Activated T-helper 1 cell treated with anti-CD3 and anti-CD28 coated beads, Interleukin-12 subunit alpha, Interleukin-12 subunit beta, Interleukin-2, Interleukin-4 antibody, amounts not matched to agents 30 ng/mL and 10 ng/mL and 1 ng/mL, durations not matched to agents 14 hours and 24 hours and 36 hours (primary cell): ENCODE data around the gene TMA16. TPM values are rescaled to one million over a fixed set of nuclear protein-coding genes. Genes with fewer than 3 reads are reported as not detected.

Source experiments
- DNase-seq: peaks from one replicate; pipeline ENCODE4 v3.0.0; 2021; ENCODE audit warnings: low spot score
- H3K27ac Mint-ChIP-seq: one replicate; pipeline ENCODE4 v1.8.0; 2021; ENCODE audit warnings: mild to moderate bottlenecking, mixed read lengths
- H3K27me3 Mint-ChIP-seq: one replicate; pipeline ENCODE4 v1.8.0; 2022; ENCODE audit warnings: mild to moderate bottlenecking, moderate library complexity, mixed read lengths; ENCODE audit not compliant: insufficient read depth
- H3K36me3 Mint-ChIP-seq: one replicate; pipeline ENCODE4 v1.8.0; 2021; ENCODE audit warnings: low read depth, mixed read lengths
- H3K4me1 Mint-ChIP-seq: one replicate; pipeline ENCODE4 v1.8.0; 2021; ENCODE audit warnings: low read depth, mixed read lengths
- H3K4me3 Mint-ChIP-seq: one replicate; pipeline ENCODE4 v1.8.0; 2021; ENCODE audit warnings: mild to moderate bottlenecking, moderate library complexity, mixed read lengths
- H3K9me3 Mint-ChIP-seq: one replicate; pipeline ENCODE4 v1.8.0; 2021; ENCODE audit warnings: mixed read lengths
- intact Hi-C: fragments of 100-400 bp; cut with micrococcal nuclease; formaldehyde crosslinking; loops from one replicate; pipeline ENCODE4 v1.15.1; 2024
- total RNA-seq: library from RNA; stranded (reverse); gene quantifications from 2 replicates; pipeline ENCODE4 v1.2.3, GENCODE V29; 2022

TMA16 gene
- total RNA-seq, 1 donor from 2014 or later = 76.3 TPM

GRCh38 chr4:163484906-163485305, 9.6 kb upstream of the TMA16 start:
- Mint-ChIP-seq H3K9me3 (no peaks in the 10 kb centered on the region), H3K4me3 (no peak overlapping the region), H3K36me3 (no peaks in the 10 kb centered on the region), H3K27ac (no peak overlapping the region), H3K27me3 (peaks cover 14% of the 10 kb centered on the region), H3K4me1 (peaks cover 9% of the 10 kb centered on the region)
- peak; percentile 25 for DNase-seq
- intact Hi-C loops = loop anchor here (1.0 to 5.0 kb wide), 5 partner anchors 10 to 272 kb away; no protein-coding TSS in a partner anchor

- Mint-ChIP-seq H3K4me1 (peaks cover 9% of the 10 kb centered on the region), H3K27me3 (peaks cover 15% of the 10 kb centered on the region), H3K4me3 (no peak overlapping the region), H3K9me3 (no peaks in the 10 kb centered on the region), H3K27ac (no peak overlapping the region), H3K36me3 (no peaks in the 10 kb centered on the region)
- no peak for DNase-seq
- intact Hi-C loops = no loop called here
Measured at GRCh38 chr4:163485589-163485988, 8.9 kb upstream of the TMA16 start.

- Mint-ChIP-seq H3K36me3 (no peaks in the 10 kb centered on the region), H3K27me3 (peaks cover 11% of the 10 kb centered on the region), H3K4me1 (peaks cover 9% of the 10 kb centered on the region), H3K27ac (no peak overlapping the region), H3K4me3 (no peak overlapping the region), H3K9me3 (no peaks in the 10 kb centered on the region)
- no peak for DNase-seq
- intact Hi-C loops = no loop called here
Measured at GRCh38 chr4:163486321-163486720, 8.2 kb upstream of the TMA16 start.

GRCh38 chr4:163489929-163490328, 4.6 kb upstream of the TMA16 start:
- DNase-seq = no peak
- Mint-ChIP-seq H3K9me3 (no peaks in the 10 kb centered on the region), H3K27me3 (peaks cover 13% of the 10 kb centered on the region), H3K36me3 (no peaks in the 10 kb centered on the region), H3K27ac (no peak overlapping the region), H3K4me3 (no peak overlapping the region), H3K4me1 (peaks cover 9% of the 10 kb centered on the region)
- intact Hi-C loops = loop anchor here (5.0 to 10.0 kb wide), 2 partner anchors 378 to 1845 kb away; no protein-coding TSS in a partner anchor

- peaks cover 8% of the 10 kb centered on the region for H3K36me3 Mint-ChIP-seq
- intact Hi-C loops = loop anchor here (5.0 to 10.0 kb wide), 2 partner anchors 381 to 1842 kb away; no protein-coding TSS in a partner anchor
- H3K4me1 Mint-ChIP-seq = peaks cover 28% of the 10 kb centered on the region
- peak overlapping the region; percentile 89 for H3K4me3 Mint-ChIP-seq
- no peak for DNase-seq
- H3K9me3 Mint-ChIP-seq = no peaks in the 10 kb centered on the region
- H3K27me3 Mint-ChIP-seq = peaks cover 8% of the 10 kb centered on the region
- no peak overlapping the region for H3K27ac Mint-ChIP-seq
Measured at GRCh38 chr4:163492951-163493504, 1.5 kb upstream of the TMA16 start.

GRCh38 chr4:163493643-163494359, 689 bp upstream of the TMA16 start:
- Mint-ChIP-seq H3K27ac (peak overlapping the region; percentile 98), H3K9me3 (no peaks in the 10 kb centered on the region), H3K27me3 (peaks cover 3% of the 10 kb centered on the region), H3K4me3 (peak overlapping the region; percentile 89), H3K36me3 (peaks cover 8% of the 10 kb centered on the region), H3K4me1 (peaks cover 23% of the 10 kb centered on the region)
- intact Hi-C loops = loop anchor here (1.0 to 10.0 kb wide), 4 partner anchors 56 to 1841 kb away; partner anchors contain the start of gene NAF1
- no peak for DNase-seq

GRCh38 chr4:163495900-163496299, 1.4 kb downstream of the TMA16 start:
- intact Hi-C loops = loop anchor here (1.0 to 10.0 kb wide), 3 partner anchors 12 to 1839 kb away; no protein-coding TSS in a partner anchor

GRCh38 chr4:163500586-163500985, 6.1 kb downstream of the TMA16 start:
- intact Hi-C loops = no loop called here
- Mint-ChIP-seq H3K36me3 (peaks cover 18% of the 10 kb centered on the region), H3K4me1 (peaks cover 26% of the 10 kb centered on the region), H3K27ac (no peak overlapping the region), H3K4me3 (no peak overlapping the region), H3K9me3 (peaks cover 6% of the 10 kb centered on the region), H3K27me3 (no peaks in the 10 kb centered on the region)
- no peak for DNase-seq

More at GRCh38 chr4:163495900-163496299, 1.4 kb downstream of the TMA16 start:
- H3K9me3 Mint-ChIP-seq = no peaks in the 10 kb centered on the region
- peaks cover 2% of the 10 kb centered on the region for H3K27me3 Mint-ChIP-seq
- peaks cover 23% of the 10 kb centered on the region for H3K4me1 Mint-ChIP-seq
- peaks cover 13% of the 10 kb centered on the region for H3K36me3 Mint-ChIP-seq
- DNase-seq = no peak
- peak overlapping the region; percentile 90 for H3K27ac Mint-ChIP-seq
- H3K4me3 Mint-ChIP-seq = peak overlapping the region; percentile 90

- Mint-ChIP-seq H3K27me3 (no peaks in the 10 kb centered on the region), H3K36me3 (peaks cover 27% of the 10 kb centered on the region), H3K4me3 (no peak overlapping the region), H3K9me3 (peaks cover 6% of the 10 kb centered on the region), H3K27ac (no peak overlapping the region), H3K4me1 (peaks cover 13% of the 10 kb centered on the region)
- no peak for DNase-seq
- intact Hi-C loops = no loop called here
Measured at GRCh38 chr4:163505374-163505773, 10.9 kb downstream of the TMA16 start.

GRCh38 chr4:163515198-163515597, 20.7 kb downstream of the TMA16 start:
- Mint-ChIP-seq H3K4me1 (no peaks in the 10 kb centered on the region), H3K9me3 (no peaks in the 10 kb centered on the region), H3K36me3 (peaks cover 49% of the 10 kb centered on the region), H3K4me3 (no peak overlapping the region), H3K27me3 (no peaks in the 10 kb centered on the region), H3K27ac (no peak overlapping the region)
- intact Hi-C loops = no loop called here
- no peak for DNase-seq

GRCh38 chr4:163523791-163524365, 29.4 kb downstream of the TMA16 start:
- intact Hi-C loops = no loop called here
- Mint-ChIP-seq H3K36me3 (peaks cover 32% of the 10 kb centered on the region), H3K9me3 (no peaks in the 10 kb centered on the region), H3K4me1 (peaks cover 3% of the 10 kb centered on the region), H3K4me3 (no peak overlapping the region), H3K27ac (no peak overlapping the region), H3K27me3 (no peaks in the 10 kb centered on the region)
- no peak for DNase-seq

- H3K4me1 Mint-ChIP-seq = no peaks in the 10 kb centered on the region
Measured at GRCh38 chr4:163525982-163526381, 31.5 kb downstream of the TMA16 start.

GRCh38 chr4:163527172-163527571, 32.7 kb downstream of the TMA16 start:
- Mint-ChIP-seq H3K27ac (no peak overlapping the region), H3K4me3 (no peak overlapping the region), H3K36me3 (peaks cover 26% of the 10 kb centered on the region), H3K9me3 (no peaks in the 10 kb centered on the region), H3K27me3 (no peaks in the 10 kb centered on the region), H3K4me1 (no peaks in the 10 kb centered on the region)
- DNase-seq = no peak
- intact Hi-C loops = loop anchor here (2.0 kb wide), 1 partner anchor 18 kb away; no protein-coding TSS in a partner anchor

More at GRCh38 chr4:163525982-163526381, 31.5 kb downstream of the TMA16 start:
- no peak overlapping the region for H3K27ac Mint-ChIP-seq
- H3K4me3 Mint-ChIP-seq = no peak overlapping the region
- intact Hi-C loops = loop anchor here (2.0 kb wide), 1 partner anchor 19 kb away; no protein-coding TSS in a partner anchor
- H3K36me3 Mint-ChIP-seq = peaks cover 27% of the 10 kb centered on the region
- H3K9me3 Mint-ChIP-seq = no peaks in the 10 kb centered on the region
- DNase-seq = no peak
- H3K27me3 Mint-ChIP-seq = no peaks in the 10 kb centered on the region
